CD4-positive, alpha-beta T cell (primary cell): Measurements from ENCODE around the gene TSPYL1. TPM values are rescaled to one million over a fixed set of nuclear protein-coding genes. Genes with fewer than 3 reads are reported as not detected.

Source experiments
- ATAC-seq: fragments of 200-7000 bp; cut with Tn5 transposase; one replicate; pipeline ENCODE4 v1.10.0; 2022; ENCODE audit warnings: mild to moderate bottlenecking; ENCODE audit not compliant: poor library complexity
- CTCF ChIA-PET: fragments of 350-600 bp; sonication (Branson Sonifier 250); formaldehyde crosslinking; loops from one replicate; lab custom pipeline; 2021; ENCODE audit warnings: antibody characterized with exemption, inconsistent platforms; lab: Charles Lee
- POLR2A ChIA-PET: fragments of 350-600 bp; sonication (Branson Sonifier 250); formaldehyde crosslinking; loops from one replicate; lab custom pipeline; 2021; ENCODE audit warnings: antibody characterized with exemption, inconsistent platforms; lab: Charles Lee
- DNase-seq, 14 experiments: peaks; one replicate each; pipeline ENCODE4 v3.0.0-alpha.2; 2013 to 2020; ENCODE audit warnings: mixed read lengths in 2 of 14
- H3K27ac ChIP-seq, 2 donors: one replicate each; pipeline versions ENCODE4 v1.5.1 to v1.7.0; 2013; ENCODE audit warnings: low read length in 2 of 2, low read depth in 1 of 2, mild to moderate bottlenecking in 1 of 2
- H3K27me3 ChIP-seq, 2 experiments: 1 replicate in 1 of 2; 2 replicates in 1 of 2; pipeline versions ENCODE4 v1.6.1 to v1.7.0; 2013; ENCODE audit warnings: low read length in 2 of 2, control low read depth in 1 of 2, mild to moderate bottlenecking in 1 of 2, moderate library complexity in 1 of 2; ENCODE audit not compliant: insufficient read depth in 2 of 2, control insufficient read depth in 1 of 2
- H3K36me3 ChIP-seq: one replicate; pipeline ENCODE4 v1.6.1; 2013; ENCODE audit warnings: low read length, control low read depth; ENCODE audit not compliant: insufficient read depth
- H3K4me1 ChIP-seq: one replicate; pipeline ENCODE4 v1.6.1; 2013; ENCODE audit warnings: low read length, control low read depth; ENCODE audit not compliant: insufficient read depth
- H3K4me3 ChIP-seq: one replicate; pipeline ENCODE4 v1.5.1; 2013; ENCODE audit warnings: mild to moderate bottlenecking, low read length, moderate library complexity
- H3K9me3 ChIP-seq, 2 experiments: 1 replicate in 1 of 2; 2 replicates in 1 of 2; pipeline versions ENCODE4 v1.6.1 to v1.7.0; 2013; ENCODE audit warnings: low read length in 2 of 2, mild to moderate bottlenecking in 2 of 2, control low read depth in 1 of 2, moderate library complexity in 1 of 2; ENCODE audit not compliant: control insufficient read depth in 1 of 2, insufficient read depth in 1 of 2
- H3K27ac Mint-ChIP-seq: one replicate; pipeline ENCODE4 v1.8.0; 2020; ENCODE audit warnings: mixed read lengths
- H3K27me3 Mint-ChIP-seq: one replicate; pipeline ENCODE4 v1.8.0; 2021; ENCODE audit warnings: mixed read lengths
- H3K36me3 Mint-ChIP-seq: one replicate; pipeline ENCODE4 v1.8.0; 2021; ENCODE audit warnings: low read depth, mixed read lengths
- H3K4me1 Mint-ChIP-seq: one replicate; pipeline ENCODE4 v1.8.0; 2021; ENCODE audit warnings: low read depth, mixed read lengths
- H3K4me3 Mint-ChIP-seq: one replicate; pipeline ENCODE4 v1.8.0; 2020; ENCODE audit warnings: mild to moderate bottlenecking, mixed read lengths
- H3K9me3 Mint-ChIP-seq: one replicate; pipeline ENCODE4 v1.8.0; 2020; ENCODE audit warnings: mixed read lengths
- CTCF ChIP-seq: fragments of 200-600 bp; IDR thresholded peaks from one replicate; pipeline ENCODE4 v1.8.0; 2022; ENCODE audit warnings: antibody characterized with exemption, mild to moderate bottlenecking
- intact Hi-C, 2 experiments: fragments of 100-400 bp; cut with DNase I in 1 of 2; cut with micrococcal nuclease in 1 of 2; formaldehyde crosslinking; loops; one replicate each; pipeline versions ENCODE4 v1.15.1 to v1.9.0; 2023 to 2025; cut with DNase I, micrococcal nuclease
- total RNA-seq, 174 experiments: library from RNA in 2 of 174; stranded (reverse) in 2 of 174; gene quantifications; one replicate each; pipeline ENCODE4 v1.2.3 and lab custom pipeline; 2021 to 2026

The TSPYL1 gene
- total RNA-seq, 2 experiments from 2014 or later = 225 to 226 TPM

- TF ChIP-seq CTCF = no peak
- POLR2A ChIA-PET = no interaction called here
- H3K27ac Mint-ChIP-seq = no peak overlapping the region
- Histone ChIP-seq H3K4me1 (peaks cover 5% of the 10 kb centered on the region), H3K27me3 (no peaks in the 10 kb centered on the region), H3K4me3 (no peak overlapping the region), H3K9me3 (peaks cover 0 to 4% of the 10 kb centered on the region in 2 experiments), H3K36me3 (peaks cover 7% of the 10 kb centered on the region), H3K27ac (no peak overlapping the region)
- no peaks in the 10 kb centered on the region for H3K27me3 Mint-ChIP-seq
- no peak for ATAC-seq
- intact Hi-C loops = no loop called here
- H3K4me3 Mint-ChIP-seq = no peak overlapping the region
- H3K36me3 Mint-ChIP-seq = peaks cover 42% of the 10 kb centered on the region
- CTCF ChIA-PET = no interaction called here
- no peak for DNase-seq
- H3K4me1 Mint-ChIP-seq = peaks cover 35% of the 10 kb centered on the region
- H3K9me3 Mint-ChIP-seq = no peaks in the 10 kb centered on the region
Measured at GRCh38 chr6:116263353-116263752, 16.4 kb downstream of the TSPYL1 start.

- no peak overlapping the region for H3K27ac Mint-ChIP-seq
- DNase-seq (no peak), ATAC-seq (no peak)
- Histone ChIP-seq H3K9me3 (no peaks in the 10 kb centered on the region), H3K27me3 (no peaks in the 10 kb centered on the region), H3K36me3 (no peaks in the 10 kb centered on the region), H3K27ac (no peak overlapping the region), H3K4me3 (no peak overlapping the region), H3K4me1 (no peaks in the 10 kb centered on the region)
- ChIA-PET CTCF (interaction anchor here (1.4 kb wide), 1 partner anchor 10 kb away, joined by 4 read pairs; no protein-coding TSS in a partner anchor), POLR2A (interaction anchor here (0.8 to 1.7 kb wide), 2 partner anchors 8 to 21 kb away, joined by 3 to 7 read pairs; partner anchors contain the start of gene TSPYL1)
- no peaks in the 10 kb centered on the region for H3K9me3 Mint-ChIP-seq
- intact Hi-C loops = loop anchor here (10.0 kb wide), 1 partner anchor 406 kb away; the partner anchor contains the start of gene ZUP1 (in 2 of the 2)
- H3K4me3 Mint-ChIP-seq = no peak overlapping the region
- peaks cover 30% of the 10 kb centered on the region for H3K4me1 Mint-ChIP-seq
- no peaks in the 10 kb centered on the region for H3K27me3 Mint-ChIP-seq
- peaks cover 36% of the 10 kb centered on the region for H3K36me3 Mint-ChIP-seq
- no peak for TF ChIP-seq CTCF
Measured at GRCh38 chr6:116258520-116258919, 21.2 kb downstream of the TSPYL1 start.

- Mint-ChIP-seq H3K27ac (no peak overlapping the region), H3K36me3 (peaks cover 17% of the 10 kb centered on the region), H3K9me3 (no peaks in the 10 kb centered on the region), H3K4me1 (peaks cover 19% of the 10 kb centered on the region), H3K4me3 (no peak overlapping the region), H3K27me3 (no peaks in the 10 kb centered on the region)
- Histone ChIP-seq H3K9me3 (no peaks in the 10 kb centered on the region), H3K4me3 (no peak overlapping the region), H3K4me1 (peaks cover 18% of the 10 kb centered on the region), H3K27me3 (no peaks in the 10 kb centered on the region), H3K27ac (no peak overlapping the region), H3K36me3 (no peaks in the 10 kb centered on the region)
- no peak for TF ChIP-seq CTCF
- intact Hi-C loops = loop anchor here (10.0 kb wide), 1 partner anchor 408 kb away; the partner anchor contains the start of gene ZUP1 (in 2 of the 2)
- no peak for ATAC-seq
- ChIA-PET POLR2A (interaction anchor here (6.3 kb wide), 1 partner anchor 22 kb away, joined by 122 read pairs; the partner anchor contains the start of gene TSPYL1), CTCF (interaction anchor here (3.7 kb wide), 1 partner anchor 12 kb away, joined by 28 read pairs; no protein-coding TSS in a partner anchor)
- DNase-seq = no peak
Measured at GRCh38 chr6:116256694-116257093, 23.0 kb downstream of the TSPYL1 start.
